Inflammatory macrophage (primary cell): ENCODE data around the gene H1-8.
"Not testable (repeated sequence)": the region's sequence is repeated elsewhere in the genome, so short reads cannot be mapped to it uniquely, and the experiment has no call there.

Source experiments
- DNase-seq, 2 donors: peaks; one replicate each; pipeline ENCODE4 v3.0.0-alpha.2; 2020 to 2022

Gene H1-8

DNA sequence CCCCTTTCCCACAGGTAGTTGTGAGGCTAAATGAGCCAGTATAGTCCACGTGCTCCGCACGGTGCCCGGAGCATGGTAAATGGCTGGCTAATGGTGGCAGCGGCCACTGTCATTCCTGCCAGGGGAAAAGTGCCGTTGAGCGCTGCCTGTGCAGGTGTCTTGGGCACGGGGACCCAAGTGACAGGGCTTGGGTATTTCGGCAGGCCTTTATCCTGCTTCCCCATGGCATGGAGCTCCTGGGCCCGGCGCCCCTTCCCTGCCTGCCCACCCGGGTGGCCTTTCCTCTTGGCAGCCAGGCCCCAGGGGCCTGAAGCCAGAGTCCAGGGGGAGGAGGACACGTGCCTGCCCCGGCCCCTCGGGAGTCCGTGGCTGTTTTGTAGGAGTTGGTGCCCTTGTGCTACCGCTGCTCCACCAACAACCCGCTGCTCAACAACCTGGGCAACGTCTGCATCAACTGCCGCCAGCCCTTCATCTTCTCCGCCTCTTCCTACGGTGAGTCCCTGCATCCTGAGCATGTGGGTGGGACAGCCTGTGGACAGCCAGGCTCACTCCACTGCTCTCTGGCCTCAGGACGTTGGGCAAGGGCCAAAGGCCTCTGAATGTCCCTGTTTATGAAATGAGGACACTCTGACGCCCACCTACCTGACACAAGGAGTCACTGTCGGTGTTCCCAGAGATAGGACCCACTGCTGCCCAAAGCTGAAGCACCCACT, 27.7 kb upstream of the H1-8 start:
- not testable (repeated sequence) for DNase-seq

DNA sequence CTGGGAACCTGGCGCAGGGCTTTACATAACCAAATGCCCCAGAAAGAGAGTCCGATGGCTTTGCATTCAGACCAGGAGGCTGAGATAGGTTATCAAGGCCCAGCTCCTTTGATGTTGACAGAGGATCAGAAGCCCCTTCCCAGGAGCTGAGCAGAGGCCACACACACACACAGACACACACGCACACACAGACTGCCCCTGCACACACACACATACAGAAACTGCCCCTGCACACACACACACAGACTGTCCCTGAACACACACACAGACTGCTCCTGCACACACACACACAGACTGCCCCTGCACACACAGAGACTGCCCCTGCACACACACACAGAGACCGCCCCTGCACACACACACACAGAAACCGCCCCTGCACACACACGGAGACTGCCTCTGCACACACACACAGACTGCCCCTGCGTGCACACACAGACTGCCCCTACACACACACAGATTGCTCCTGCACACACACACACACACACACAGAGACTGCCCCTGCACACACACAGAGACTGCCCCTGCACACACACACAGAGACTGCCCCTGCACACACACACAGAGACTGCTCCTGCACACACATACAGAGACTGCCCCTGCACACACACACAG, 27.0 kb upstream of the H1-8 start:
- not testable (repeated sequence) for DNase-seq

DNA sequence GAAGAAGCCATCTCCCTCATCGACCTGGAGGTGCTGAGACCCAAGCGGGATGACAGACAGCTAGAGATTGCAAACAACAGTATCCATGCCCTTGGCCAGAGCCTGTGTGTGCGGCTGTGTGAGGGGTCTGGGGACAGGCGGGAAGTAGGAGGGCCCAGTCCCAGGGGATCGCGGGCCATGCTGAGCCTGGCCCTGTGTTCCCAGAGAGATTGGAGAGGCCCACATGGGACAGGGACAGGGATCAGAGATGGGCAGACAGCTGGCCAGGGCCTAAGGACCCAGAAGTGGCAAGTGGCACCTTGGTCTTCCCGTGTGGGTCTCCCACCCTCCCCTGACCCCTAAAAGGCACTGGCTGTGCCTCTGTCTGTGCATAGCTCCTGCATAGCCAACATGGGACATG, 25.5 kb upstream of the H1-8 start:
- DNase-seq: no peak

DNA sequence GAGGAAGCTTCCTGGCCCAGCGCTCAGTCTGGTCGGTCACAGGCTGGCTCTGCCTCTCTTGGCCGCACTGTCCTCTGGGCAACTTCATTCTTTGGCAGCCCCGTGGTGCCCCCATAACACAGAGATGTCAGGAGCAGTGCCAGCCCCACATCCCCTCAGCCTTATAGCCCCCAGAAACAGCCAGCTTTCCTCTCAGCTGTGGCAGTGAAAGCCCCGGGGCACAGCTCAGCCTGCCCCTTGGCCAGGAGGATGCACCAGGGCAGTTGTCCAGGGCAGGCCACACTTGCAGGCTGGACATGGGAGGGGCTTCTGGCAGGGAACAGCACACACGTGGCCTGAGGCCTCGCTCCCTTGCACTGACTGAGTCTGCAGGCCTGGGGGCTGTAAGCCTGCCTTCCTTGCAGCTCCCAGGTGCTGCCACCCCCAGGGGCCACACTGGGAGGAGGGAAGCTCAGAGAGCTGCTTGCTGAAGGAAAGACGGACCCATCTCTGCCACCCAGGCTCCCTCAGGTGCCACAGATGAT, 24.9 kb upstream of the H1-8 start:
- no peak for DNase-seq

DNA sequence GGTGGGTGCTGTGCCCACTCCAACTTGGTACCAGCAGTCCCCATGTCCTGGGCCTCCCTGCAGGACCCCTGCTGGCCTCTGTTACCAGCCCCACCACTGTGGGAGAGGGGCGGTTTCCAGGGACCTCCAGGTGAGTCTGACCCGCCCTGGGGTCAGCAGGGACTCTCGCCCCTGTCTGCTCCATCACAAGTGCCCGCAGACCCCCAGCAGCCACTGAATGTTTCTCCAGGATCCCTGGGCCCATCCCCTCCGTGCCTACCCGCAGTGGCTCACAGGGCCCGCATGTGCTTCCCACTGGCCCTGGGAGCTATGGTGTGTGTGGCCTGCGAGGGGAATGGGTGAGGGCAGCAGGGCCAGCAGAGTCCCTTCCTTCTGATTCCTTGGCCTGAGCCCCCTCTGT, 24.4 kb upstream of the H1-8 start:
- no peak for DNase-seq

DNA sequence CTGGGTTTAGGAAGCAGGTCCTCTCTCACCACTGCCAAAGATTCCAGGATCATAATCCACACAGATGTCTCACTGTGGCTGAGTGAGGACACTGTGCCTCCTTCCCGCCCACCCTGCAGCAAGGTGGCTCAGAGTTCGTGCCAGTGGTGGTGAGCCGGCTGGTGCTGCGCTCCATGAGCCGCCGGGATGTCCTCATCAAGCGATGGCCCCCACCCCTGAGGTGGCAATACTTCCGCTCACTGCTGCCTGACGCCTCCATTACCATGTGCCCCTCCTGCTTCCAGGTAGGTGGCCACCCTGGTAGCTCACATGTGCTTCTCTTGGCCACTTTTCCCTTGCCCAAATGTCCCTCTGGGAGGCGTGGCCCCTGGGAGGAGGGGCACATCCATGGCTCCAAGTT, 23.5 kb upstream of the H1-8 start:
- no peak for DNase-seq

DNA sequence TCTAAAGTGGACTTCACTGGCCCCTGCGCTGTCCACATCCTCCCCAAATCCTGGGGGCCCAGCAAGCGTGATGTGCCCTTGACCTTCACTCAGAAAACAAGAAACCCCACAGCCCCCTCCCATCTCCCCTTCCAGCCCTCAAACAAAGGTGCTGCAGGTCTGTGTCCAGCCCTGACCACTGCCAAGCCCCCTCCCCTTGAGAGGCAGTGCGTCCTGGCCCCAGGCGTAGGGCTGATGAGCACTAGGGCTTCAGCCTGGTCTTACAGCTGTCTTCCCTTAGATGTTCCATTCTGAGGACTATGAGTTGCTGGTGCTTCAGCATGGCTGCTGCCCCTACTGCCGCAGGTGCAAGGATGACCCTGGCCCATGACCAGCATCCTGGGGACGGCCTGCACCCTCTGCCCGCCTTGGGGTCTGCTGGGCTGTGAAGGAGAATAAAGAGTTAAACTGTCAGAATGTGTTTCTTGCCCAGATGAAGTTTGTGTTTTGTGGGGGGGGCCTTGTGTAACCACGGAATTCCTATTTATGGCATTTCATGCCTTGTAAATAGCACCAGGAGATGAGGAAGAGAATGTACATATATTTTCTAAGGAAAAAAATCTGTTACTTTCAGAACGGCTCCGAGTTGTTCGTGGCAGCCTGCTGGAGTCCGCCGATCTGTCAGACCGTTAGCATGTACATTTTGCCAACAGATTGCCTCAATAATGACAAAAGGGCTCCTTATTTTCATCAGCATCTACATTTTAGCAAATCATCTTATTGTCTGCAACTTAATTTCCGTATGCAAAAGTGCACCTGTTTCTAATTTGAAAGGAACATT, 22.9 kb upstream of the H1-8 start:
- no peak for DNase-seq

DNA sequence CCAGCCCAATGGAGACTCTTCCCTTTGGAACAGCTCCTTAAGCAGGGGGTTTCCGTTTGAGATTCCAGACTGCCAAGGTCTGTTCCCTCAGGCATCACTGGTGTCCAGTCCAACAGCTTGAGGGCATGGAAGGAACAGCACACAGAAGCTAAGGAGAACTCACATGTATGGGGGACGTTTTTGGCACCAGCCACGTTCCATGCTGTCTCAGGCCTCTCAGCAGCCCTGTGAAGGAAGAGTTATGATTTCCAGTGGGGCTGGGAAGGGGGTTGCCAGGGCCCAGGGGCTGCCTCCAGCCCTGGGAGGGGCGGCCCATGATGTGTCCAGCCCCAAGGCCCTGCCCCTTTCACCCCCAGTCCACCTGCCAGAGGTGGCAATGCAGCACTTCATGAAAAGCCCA, 22.0 kb upstream of the H1-8 start:
- DNase-seq: no peak

DNA sequence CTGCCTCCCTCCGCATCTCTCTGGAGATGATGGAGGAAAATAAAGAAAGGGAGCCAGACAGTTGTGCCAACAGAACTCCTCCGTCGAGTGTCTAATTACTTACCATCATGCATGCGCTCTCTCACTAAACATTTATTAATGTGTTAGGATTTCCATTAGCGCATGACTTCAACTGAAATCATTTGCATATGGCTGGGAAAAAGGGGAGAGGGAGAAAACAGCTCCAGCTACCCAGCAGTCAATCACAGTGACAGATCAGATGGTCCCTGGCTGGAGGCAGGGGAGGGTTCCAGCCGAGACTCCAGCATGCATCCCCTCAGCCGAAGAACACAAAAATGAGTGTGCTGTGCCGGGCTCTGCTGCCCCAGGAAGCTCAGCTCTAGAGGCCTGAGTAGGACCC, 21.4 kb upstream of the H1-8 start:
- DNase-seq: no peak

DNA sequence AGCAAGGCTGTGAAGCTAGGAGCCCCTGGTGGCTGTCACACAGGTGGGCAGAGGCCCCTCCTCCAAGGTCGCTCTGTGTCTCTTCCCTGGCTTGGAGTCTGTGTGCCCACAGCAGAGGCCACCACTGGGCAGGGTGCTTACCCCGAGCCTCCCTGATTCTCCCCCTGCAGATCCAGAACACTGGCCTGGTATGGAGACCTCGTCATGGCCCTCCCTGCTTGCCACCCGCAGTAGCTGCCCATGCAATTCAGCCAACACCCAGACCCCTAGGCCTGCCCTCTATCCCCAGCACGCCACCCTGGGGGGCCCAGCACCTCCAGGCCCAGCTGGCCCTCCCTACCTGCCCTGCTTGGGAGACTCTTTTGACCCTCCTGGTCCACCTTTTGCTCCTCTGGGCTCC, 20.0 kb upstream of the H1-8 start:
- DNase-seq: no peak

DNA sequence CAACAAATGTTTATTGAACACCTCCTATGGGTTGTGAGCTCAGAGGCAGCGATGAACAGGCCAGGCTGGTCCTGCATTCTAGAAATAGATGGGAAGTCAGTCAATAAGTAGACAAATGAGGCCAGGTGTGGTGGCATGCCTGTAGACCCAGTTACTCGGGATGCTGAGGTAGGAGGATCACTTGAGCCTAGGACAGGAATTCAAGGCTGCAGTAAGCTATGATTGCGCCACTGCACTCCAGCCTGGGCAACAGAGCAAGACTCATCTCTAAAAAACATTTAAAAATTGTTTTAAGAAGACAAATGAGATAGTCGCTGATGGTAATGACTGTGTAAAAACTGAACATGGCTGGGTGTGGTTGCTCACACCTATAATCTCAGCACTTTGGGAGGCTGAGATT, 18.9 kb upstream of the H1-8 start:
- no peak for DNase-seq

DNA sequence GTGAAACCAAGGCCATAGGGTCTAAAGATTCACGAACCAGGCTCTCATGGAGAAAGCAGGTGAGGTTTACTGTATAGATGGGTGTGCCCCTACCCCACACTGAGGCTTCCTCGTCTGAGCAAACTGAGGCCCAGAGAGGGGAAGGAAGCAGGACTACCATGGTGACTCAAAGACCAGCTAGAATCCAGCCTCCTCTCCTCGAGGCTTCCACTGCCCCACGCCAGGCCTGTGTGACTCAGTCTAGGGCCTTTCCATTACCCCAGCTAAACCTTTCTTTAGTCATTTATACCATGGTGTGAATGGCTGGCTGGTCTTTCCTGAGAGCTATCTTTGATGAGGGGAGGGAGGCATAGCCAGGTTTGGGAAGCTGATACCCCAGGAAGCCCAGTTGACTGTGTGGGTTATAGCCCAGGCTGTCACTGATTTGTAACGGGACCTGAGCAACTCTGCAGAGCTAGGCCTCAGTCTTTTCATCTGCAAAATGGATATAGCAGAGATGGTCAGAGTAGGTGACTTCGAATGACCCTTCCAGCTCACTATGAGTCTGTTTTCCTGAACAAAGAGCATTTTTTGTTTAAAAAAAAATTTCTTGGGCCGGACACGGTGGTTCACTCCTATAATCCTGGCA, 17.5 kb upstream of the H1-8 start:
- DNase-seq: peak; percentile 79 to 92

DNA sequence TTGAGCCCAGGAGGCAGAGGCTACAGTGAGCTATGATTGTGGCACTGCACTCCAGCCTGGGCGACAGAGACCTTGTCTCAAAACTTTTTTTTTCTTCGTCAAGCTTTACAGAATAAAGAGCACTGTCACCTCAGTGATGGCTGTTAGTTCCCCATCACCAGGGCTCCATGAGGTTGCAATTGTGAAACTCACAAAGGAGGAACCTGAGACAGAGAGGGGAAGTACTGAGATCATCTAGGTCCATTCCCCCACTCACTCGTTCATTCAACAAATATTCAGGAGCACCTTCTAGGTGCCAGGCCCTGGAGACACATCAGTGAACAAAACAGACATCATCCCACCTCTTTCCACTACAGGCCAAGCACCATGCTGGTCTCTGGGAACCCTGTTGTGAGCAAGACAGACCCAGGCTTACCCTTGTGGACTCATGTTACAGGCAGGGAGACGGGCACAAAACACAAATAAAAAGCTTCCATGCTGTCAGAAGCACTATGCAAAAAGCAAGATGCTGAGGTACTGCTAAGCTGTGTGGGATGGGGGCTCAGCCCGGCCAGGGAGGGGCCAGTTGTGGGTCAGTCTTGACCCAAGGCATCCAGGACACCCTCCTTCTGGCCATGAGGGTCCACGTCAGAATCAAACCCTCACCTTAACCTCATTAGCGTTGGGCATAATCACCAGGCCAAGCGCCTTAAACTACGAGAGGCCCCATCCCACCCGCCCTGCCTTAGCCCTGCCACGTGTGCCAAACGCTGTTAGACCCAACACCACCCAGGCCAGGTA, 16.7 kb upstream of the H1-8 start:
- DNase-seq: peak; percentile 92 to 94

DNA sequence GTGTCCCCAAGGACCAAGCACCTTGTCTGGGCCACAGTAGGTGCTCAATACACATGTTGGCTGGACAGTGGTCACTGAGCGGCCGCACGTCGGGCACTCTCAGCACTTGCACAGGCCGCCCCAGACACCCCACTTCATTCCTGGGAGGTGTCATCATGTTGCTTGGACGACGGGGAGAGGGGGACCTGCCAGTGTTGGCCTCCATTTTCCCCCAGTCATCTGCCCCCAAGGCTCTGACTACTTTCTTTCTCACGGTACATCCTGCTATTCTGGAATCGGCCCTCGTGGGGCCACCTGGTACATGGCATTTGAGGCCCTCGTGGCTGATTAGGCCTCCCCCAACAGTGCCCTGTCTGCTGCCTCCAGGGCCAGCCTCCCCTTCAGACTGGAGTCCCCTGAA, 15.7 kb upstream of the H1-8 start:
- no peak for DNase-seq

DNA sequence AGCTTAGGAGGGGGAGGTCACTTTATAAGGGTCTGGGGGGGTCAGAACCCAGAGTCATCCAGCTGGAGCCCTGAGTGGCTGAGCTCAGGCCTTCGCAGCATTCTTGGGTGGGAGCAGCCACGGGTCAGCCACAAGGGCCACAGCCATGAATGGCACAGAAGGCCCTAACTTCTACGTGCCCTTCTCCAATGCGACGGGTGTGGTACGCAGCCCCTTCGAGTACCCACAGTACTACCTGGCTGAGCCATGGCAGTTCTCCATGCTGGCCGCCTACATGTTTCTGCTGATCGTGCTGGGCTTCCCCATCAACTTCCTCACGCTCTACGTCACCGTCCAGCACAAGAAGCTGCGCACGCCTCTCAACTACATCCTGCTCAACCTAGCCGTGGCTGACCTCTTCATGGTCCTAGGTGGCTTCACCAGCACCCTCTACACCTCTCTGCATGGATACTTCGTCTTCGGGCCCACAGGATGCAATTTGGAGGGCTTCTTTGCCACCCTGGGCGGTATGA, 14.3 kb upstream of the H1-8 start, which contains the start of gene RHO:
Gene RHO (plus strand): TSS at position 51 of the 512 bp plus-strand sequence. CDS start 95 bp downstream, at position 146.
- DNase-seq: peak; percentile 36 to 75

DNA sequence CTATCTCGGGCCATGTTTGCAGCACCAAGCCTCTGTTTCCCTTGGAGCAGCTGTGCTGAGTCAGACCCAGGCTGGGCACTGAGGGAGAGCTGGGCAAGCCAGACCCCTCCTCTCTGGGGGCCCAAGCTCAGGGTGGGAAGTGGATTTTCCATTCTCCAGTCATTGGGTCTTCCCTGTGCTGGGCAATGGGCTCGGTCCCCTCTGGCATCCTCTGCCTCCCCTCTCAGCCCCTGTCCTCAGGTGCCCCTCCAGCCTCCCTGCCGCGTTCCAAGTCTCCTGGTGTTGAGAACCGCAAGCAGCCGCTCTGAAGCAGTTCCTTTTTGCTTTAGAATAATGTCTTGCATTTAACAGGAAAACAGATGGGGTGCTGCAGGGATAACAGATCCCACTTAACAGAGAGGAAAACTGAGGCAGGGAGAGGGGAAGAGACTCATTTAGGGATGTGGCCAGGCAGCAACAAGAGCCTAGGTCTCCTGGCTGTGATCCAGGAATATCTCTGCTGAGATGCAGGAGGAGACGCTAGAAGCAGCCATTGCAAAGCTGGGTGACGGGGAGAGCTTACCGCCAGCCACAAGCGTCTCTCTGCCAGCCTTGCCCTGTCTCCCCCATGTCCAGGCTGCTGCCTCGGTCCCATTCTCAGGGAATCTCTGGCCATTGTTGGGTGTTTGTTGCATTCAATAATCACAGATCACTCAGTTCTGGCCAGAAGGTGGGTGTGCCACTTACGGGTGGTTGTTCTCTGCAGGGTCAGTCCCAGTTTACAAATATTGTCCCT, 13.4 kb upstream of the H1-8 start:
- no peak for DNase-seq

DNA sequence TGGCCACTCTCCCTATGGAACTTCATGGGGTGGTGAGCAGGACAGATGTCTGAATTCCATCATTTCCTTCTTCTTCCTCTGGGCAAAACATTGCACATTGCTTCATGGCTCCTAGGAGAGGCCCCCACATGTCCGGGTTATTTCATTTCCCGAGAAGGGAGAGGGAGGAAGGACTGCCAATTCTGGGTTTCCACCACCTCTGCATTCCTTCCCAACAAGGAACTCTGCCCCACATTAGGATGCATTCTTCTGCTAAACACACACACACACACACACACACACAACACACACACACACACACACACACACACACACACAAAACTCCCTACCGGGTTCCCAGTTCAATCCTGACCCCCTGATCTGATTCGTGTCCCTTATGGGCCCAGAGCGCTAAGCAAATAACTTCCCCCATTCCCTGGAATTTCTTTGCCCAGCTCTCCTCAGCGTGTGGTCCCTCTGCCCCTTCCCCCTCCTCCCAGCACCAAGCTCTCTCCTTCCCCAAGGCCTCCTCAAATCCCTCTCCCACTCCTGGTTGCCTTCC, 12.7 kb upstream of the H1-8 start:
- peak; percentile 30 to 56 for DNase-seq

DNA sequence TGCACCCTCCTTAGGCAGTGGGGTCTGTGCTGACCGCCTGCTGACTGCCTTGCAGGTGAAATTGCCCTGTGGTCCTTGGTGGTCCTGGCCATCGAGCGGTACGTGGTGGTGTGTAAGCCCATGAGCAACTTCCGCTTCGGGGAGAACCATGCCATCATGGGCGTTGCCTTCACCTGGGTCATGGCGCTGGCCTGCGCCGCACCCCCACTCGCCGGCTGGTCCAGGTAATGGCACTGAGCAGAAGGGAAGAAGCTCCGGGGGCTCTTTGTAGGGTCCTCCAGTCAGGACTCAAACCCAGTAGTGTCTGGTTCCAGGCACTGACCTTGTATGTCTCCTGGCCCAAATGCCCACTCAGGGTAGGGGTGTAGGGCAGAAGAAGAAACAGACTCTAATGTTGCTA, 12.2 kb upstream of the H1-8 start:
- no peak for DNase-seq

DNA sequence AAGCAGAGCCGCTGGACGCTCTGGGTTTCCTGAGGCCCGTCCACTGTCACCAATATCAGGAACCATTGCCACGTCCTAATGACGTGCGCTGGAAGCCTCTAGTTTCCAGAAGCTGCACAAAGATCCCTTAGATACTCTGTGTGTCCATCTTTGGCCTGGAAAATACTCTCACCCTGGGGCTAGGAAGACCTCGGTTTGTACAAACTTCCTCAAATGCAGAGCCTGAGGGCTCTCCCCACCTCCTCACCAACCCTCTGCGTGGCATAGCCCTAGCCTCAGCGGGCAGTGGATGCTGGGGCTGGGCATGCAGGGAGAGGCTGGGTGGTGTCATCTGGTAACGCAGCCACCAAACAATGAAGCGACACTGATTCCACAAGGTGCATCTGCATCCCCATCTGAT, 11.3 kb upstream of the H1-8 start:
- DNase-seq: no peak

DNA sequence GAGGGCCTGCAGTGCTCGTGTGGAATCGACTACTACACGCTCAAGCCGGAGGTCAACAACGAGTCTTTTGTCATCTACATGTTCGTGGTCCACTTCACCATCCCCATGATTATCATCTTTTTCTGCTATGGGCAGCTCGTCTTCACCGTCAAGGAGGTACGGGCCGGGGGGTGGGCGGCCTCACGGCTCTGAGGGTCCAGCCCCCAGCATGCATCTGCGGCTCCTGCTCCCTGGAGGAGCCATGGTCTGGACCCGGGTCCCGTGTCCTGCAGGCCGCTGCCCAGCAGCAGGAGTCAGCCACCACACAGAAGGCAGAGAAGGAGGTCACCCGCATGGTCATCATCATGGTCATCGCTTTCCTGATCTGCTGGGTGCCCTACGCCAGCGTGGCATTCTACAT, 10.7 kb upstream of the H1-8 start:
- DNase-seq: no peak

DNA sequence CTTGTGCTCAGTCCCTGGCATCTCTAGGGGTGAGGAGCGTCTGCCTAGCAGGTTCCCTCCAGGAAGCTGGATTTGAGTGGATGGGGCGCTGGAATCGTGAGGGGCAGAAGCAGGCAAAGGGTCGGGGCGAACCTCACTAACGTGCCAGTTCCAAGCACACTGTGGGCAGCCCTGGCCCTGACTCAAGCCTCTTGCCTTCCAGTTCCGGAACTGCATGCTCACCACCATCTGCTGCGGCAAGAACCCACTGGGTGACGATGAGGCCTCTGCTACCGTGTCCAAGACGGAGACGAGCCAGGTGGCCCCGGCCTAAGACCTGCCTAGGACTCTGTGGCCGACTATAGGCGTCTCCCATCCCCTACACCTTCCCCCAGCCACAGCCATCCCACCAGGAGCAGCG, 9.6 kb upstream of the H1-8 start:
- no peak for DNase-seq
